ENCODE data around the gene GREM2. TPM values are rescaled to one million over a fixed set of nuclear protein-coding genes. Genes with fewer than 3 reads are reported as not detected.

The GREM2 gene
- total RNA-seq, 1 experiment from 2014 or later: not detected

- H3K36me3 Mint-ChIP-seq (ENCODE audit: insufficient read depth in 1 of 3, low read depth in 3 of 3): no peaks in the 10 kb centered on the region
- Histone ChIP-seq H4K91ac (ENCODE audit: insufficient read length, low read depth, low read length) (no peak overlapping the region), H3K27me3 (ENCODE audit: insufficient read depth, low read length) (no peaks in the 10 kb centered on the region), H4K8ac (replicated peaks; ENCODE audit: insufficient read length, low read depth, low read length) (no peak overlapping the region), H3K4ac (ENCODE audit: low read depth, low read length) (no peak overlapping the region), H3T11ph (ENCODE audit: low read length) (no peak overlapping the region), H3K9me3 (ENCODE audit: control insufficient read depth, low read depth, low read length) (no peaks in the 10 kb centered on the region), H3K23me2 (ENCODE audit: insufficient read length, low read depth, low read length, poor library complexity, severe bottlenecking) (no peaks in the 10 kb centered on the region), H2AK5ac (ENCODE audit: insufficient read length, low read length) (no peak overlapping the region), H3K4me2 (ENCODE audit: insufficient read depth, insufficient read length, low read length) (no peak overlapping the region), H3K14ac (ENCODE audit: insufficient read depth, low read length) (no peak overlapping the region), H3K79me2 (ENCODE audit: insufficient read depth, low read length) (no peaks in the 10 kb centered on the region), H2BK15ac (ENCODE audit: low read depth, low read length) (no peak overlapping the region), H2BK120ac (ENCODE audit: low read depth, low read length, poor library complexity, severe bottlenecking) (no peak overlapping the region), H3K9ac (ENCODE audit: extremely low read depth, insufficient read length, low read length) (no peak overlapping the region), H4K5ac (ENCODE audit: insufficient read length, low read depth, low read length) (no peak overlapping the region), H3K4me1 (ENCODE audit: insufficient read depth, low read length) (no peaks in the 10 kb centered on the region), H3K27ac (ENCODE audit: insufficient read length, low read depth, low read length) (no peak overlapping the region), H2BK5ac (ENCODE audit: insufficient read length, low read length) (no peak overlapping the region), H2BK20ac (ENCODE audit: low read depth, low read length, poor library complexity, severe bottlenecking) (no peak overlapping the region), H2AFZ (ENCODE audit: low read length) (no peak overlapping the region), H4K20me1 (ENCODE audit: control insufficient read depth, insufficient read depth, insufficient read length) (no peaks in the 10 kb centered on the region), H3K56ac (ENCODE audit: insufficient read length, low read depth, low read length) (no peak overlapping the region), H3K23ac (ENCODE audit: insufficient read length, low read depth, low read length) (no peak overlapping the region), H2BK12ac (ENCODE audit: insufficient read length, low read depth, low read length) (no peak overlapping the region), H3K79me1 (ENCODE audit: insufficient read depth, low read depth, low read length, poor library complexity, severe bottlenecking) (no peaks in the 10 kb centered on the region), H3K18ac (ENCODE audit: insufficient read length, low read depth, low read length) (no peak overlapping the region)
- H3K4me1 Mint-ChIP-seq: no peaks in the 10 kb centered on the region
- WGBS (ENCODE audit: extremely low coverage, insufficient read length, low lambda C conversion rate): no CpG with 5 or more reads among the region's 2 CpGs
- no peaks in the 10 kb centered on the region for H3K9me3 Mint-ChIP-seq
- TF ChIP-seq, protein P1, sequence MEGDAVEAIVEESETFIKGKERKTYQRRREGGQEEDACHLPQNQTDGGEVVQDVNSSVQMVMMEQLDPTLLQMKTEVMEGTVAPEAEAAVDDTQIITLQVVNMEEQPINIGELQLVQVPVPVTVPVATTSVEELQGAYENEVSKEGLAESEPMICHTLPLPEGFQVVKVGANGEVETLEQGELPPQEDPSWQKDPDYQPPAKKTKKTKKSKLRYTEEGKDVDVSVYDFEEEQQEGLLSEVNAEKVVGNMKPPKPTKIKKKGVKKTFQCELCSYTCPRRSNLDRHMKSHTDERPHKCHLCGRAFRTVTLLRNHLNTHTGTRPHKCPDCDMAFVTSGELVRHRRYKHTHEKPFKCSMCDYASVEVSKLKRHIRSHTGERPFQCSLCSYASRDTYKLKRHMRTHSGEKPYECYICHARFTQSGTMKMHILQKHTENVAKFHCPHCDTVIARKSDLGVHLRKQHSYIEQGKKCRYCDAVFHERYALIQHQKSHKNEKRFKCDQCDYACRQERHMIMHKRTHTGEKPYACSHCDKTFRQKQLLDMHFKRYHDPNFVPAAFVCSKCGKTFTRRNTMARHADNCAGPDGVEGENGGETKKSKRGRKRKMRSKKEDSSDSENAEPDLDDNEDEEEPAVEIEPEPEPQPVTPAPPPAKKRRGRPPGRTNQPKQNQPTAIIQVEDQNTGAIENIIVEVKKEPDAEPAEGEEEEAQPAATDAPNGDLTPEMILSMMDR (conservative IDR thresholded peaks at IDR 0.05): no peak
- no peaks in the 10 kb centered on the region for H3K27me3 Mint-ChIP-seq (ENCODE audit: low read depth)
- no peak overlapping the region for H3K27ac Mint-ChIP-seq
- no peak for DNase-seq
- H3K4me3 Mint-ChIP-seq: no peak overlapping the region
Measured at GRCh38 chr1:240567066-240567465, 44.9 kb downstream of the GREM2 start.
